H7 (cell line): ENCODE results near the gene KRTAP29-1. TPM values are rescaled to one million over a fixed set of nuclear protein-coding genes. Genes with fewer than 3 reads are reported as not detected.
"Not testable (repeated sequence)": the region's sequence is repeated elsewhere in the genome, so short reads cannot be mapped to it uniquely, and the experiment has no call there.

Experiments used
- DNase-seq: peaks from one replicate; pipeline ENCODE4 v3.0.0; 2012
- H3K27me3 ChIP-seq: 2 replicates; pipeline ENCODE4 v1.6.0; 2011; ENCODE audit warnings: mild to moderate bottlenecking, low read length; ENCODE audit not compliant: control insufficient read depth, insufficient read depth
- H3K36me3 ChIP-seq: replicated peaks from 2 replicates; pipeline ENCODE4 v1.5.1; 2011; ENCODE audit warnings: low read length; ENCODE audit not compliant: control insufficient read depth, insufficient read depth
- H3K4me3 ChIP-seq: 2 replicates; pipeline ENCODE4 v1.5.1; 2011; ENCODE audit warnings: low read depth, mild to moderate bottlenecking, control low read depth, low read length, moderate library complexity; ENCODE audit not compliant: insufficient read depth
- total RNA-seq: library from RNA; depleted of rRNA; stranded (reverse); fragments of >200 nt; shearing (Covaris generic); gene quantifications from 2 replicates; pipeline ENCODE4 v1.2.3, GENCODE V29; 2014; rRNA removed

The KRTAP29-1 gene
- not detected in 2 replicates for total RNA-seq

GRCh38 chr17:41301916-41302901 lies at the start of gene KRTAP29-1:
KRTAP29-1 (minus strand) TSS chr17:41302851; CDS start chr17:41302851, 0 bp downstream.
- H3K27me3 ChIP-seq: no peaks in the 10 kb centered on the region
- no peaks in the 10 kb centered on the region for H3K36me3 ChIP-seq
- H3K4me3 ChIP-seq: no peak within 1 kb of the TSS
- no peak for DNase-seq

GRCh38 chr17:41351177-41351576 lies 48.5 kb upstream of the KRTAP29-1 start:
- Histone ChIP-seq H3K36me3 (no peaks in the 10 kb centered on the region), H3K4me3 (no peak overlapping the region), H3K27me3 (no peaks in the 10 kb centered on the region; the same call in 1 of the 2 replicates)
- DNase-seq: no peak

DNA sequence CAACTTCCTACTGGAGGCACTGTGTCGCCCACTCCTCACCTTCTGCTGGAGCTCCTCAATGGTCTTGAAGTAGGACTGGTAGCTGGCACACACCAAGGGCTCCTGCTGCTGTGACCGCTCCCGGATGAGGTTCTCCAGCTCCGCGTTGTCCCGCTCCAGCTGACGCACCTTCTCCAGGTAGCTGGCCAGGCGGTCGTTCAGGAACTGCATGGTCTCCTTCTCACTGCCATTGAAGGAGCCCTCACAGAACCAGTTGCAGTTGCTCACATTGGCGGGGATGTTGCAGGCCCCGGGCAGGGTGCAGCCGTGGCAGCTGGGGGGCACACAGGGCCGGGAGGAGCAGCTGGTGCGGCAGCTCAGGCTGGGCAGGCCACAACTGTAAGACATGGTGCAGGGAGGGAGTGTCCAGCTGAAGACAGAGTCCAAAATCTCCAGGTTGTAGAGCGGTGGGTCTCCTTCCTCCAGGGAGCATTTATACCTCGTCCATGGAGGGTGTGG lies 47.8 kb upstream of the KRTAP29-1 start, which contains the start of gene KRT33A:
TSS of gene KRT33A (minus strand) at position 448 of the 498 bp plus-strand sequence. CDS start at position 387, 61 bp downstream.
- H3K4me3 ChIP-seq, DNase-seq, H3K27me3 ChIP-seq, H3K36me3 ChIP-seq: not testable (repeated sequence)

GRCh38 chr17:41347869-41348760 lies 45.5 kb upstream of the KRTAP29-1 start:
- DNase-seq: no peak
- Histone ChIP-seq H3K4me3 (no peak overlapping the region), H3K27me3 (no peaks in the 10 kb centered on the region; the same call in 1 of the 2 replicates), H3K36me3 (no peaks in the 10 kb centered on the region)

DNA sequence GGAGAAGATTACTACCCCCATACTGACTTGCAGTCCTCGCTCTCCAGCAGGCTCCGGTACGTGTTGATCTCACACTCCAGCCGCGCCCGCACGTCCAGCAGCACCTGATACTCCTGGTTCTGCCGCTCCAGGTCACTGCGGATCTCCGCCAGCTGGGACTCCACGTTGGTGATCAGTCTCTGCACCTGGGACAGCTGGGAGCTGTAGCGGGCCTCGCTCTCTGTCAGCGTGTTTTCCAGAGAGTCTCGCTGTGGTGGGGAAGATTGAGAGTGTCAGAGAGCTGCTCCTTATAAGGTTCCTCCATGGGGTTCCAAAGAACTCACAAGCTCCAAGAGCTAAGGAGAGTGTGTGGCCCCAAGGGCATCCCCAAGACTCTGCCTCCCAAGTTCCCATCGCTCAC lies 43.8 kb upstream of the KRTAP29-1 start:
- H3K4me3 ChIP-seq, H3K27me3 ChIP-seq, DNase-seq, H3K36me3 ChIP-seq: not testable (repeated sequence)

GRCh38 chr17:41345992-41346391 lies 43.3 kb upstream of the KRTAP29-1 start:
- Histone ChIP-seq H3K36me3 (no peaks in the 10 kb centered on the region), H3K27me3 (no peaks in the 10 kb centered on the region; the same call in 1 of the 2 replicates), H3K4me3 (no peak overlapping the region)
- no peak for DNase-seq

DNA sequence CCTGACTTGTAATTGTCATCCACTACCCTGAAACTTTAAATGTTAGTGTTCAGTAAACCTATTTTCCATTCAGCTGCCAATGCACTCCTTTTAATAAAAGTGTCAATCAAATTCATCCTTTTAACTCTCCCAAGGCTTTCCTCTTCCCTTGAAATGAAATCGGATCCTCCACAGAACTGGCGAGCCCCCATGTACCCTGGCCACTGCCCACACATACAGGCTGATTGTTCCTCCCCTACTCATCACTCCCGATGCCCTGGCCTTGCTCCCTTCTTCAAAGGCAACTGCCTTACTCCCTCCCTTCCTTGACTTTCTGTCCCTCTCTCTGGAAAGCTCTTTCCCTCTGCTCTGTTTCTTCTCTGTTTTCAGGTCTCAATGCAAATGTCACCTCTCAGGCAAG lies 40.4 kb upstream of the KRTAP29-1 start:
- H3K4me3 ChIP-seq: no peak overlapping the region
- DNase-seq: no peak
- no peaks in the 10 kb centered on the region for H3K36me3 ChIP-seq
- no peaks in the 10 kb centered on the region for H3K27me3 ChIP-seq

DNA sequence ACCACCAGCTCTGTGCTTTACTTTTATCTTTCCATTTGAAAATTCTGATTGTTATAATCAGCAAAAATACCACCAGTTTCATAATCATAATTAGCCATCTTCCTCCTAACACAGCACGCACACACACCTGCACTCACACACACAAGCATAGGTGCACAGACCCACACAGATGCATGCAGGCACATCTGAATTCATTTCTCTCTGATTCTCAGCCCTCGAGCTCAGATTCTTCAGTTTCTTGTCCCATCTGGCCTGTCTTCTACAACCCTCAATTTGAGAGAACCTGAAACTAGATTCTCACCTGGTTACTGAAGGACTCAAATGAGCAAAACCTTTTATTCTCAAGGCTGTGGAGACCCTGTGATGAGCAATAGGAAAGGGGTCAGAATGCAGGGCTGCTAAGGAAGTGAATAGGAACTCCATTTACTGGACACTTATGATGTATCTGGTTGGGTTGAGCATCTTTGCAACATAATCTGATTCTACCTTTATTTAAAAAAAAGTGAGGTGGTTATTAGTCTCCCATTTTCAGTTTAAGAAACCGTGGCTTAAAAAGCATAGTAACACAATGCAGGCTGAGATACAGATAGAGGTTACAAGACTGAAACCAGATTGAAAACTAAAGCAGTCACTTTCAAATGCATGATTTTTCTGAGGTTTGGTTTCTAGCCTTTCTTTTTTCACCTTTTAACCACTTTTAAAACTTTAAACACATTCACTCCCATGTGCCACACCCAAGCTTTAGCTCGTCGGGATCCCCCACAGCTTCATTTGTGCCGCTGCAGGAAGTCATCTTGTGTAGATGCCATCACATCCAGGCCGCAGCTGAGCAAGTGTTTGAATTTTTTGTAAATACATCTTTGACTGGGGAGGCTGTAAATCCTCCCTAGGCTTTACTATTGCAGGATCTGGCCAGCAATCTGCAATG lies 38.5 kb upstream of the KRTAP29-1 start:
- Histone ChIP-seq H3K36me3 (no peaks in the 10 kb centered on the region), H3K4me3 (no peak overlapping the region), H3K27me3 (no peaks in the 10 kb centered on the region)
- no peak for DNase-seq

DNA sequence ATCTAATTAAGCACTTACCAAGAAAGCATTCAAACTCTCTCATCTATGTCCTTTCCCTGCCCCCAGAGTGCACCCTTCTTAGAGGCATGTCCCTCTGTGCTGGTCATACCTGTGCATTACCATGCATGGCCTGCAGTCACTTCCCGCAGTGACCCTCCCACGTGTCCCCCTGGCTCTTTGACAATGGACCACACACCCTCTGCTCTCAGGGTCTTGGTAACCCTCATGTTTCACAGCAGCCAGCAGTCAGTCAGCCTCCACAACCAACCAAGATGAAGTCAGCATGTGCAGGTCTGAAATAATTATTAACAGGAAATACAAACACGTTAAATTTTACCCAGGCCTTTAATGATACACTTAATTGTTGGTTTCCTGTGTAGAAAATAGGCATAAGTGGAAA lies 37.8 kb upstream of the KRTAP29-1 start:
- Histone ChIP-seq H3K27me3 (no peaks in the 10 kb centered on the region), H3K36me3 (no peaks in the 10 kb centered on the region), H3K4me3 (no peak overlapping the region)
- DNase-seq: no peak

- Histone ChIP-seq H3K4me3 (no peak overlapping the region), H3K36me3 (no peaks in the 10 kb centered on the region), H3K27me3 (no peaks in the 10 kb centered on the region)
- no peak for DNase-seq
Measured at GRCh38 chr17:41339571-41340172, 37.0 kb upstream of the KRTAP29-1 start.

- Histone ChIP-seq H3K36me3 (no peaks in the 10 kb centered on the region), H3K4me3 (no peak overlapping the region), H3K27me3 (no peaks in the 10 kb centered on the region)
- no peak for DNase-seq
Measured at GRCh38 chr17:41338961-41339485, 36.4 kb upstream of the KRTAP29-1 start.

- H3K36me3 ChIP-seq: no peaks in the 10 kb centered on the region
- H3K4me3 ChIP-seq: no peak overlapping the region
- H3K27me3 ChIP-seq: no peaks in the 10 kb centered on the region
- DNase-seq: no peak
Measured at GRCh38 chr17:41335747-41336146, 33.1 kb upstream of the KRTAP29-1 start.
